ENCODE measurements around the gene UBASH3A.

Gene UBASH3A

DNA sequence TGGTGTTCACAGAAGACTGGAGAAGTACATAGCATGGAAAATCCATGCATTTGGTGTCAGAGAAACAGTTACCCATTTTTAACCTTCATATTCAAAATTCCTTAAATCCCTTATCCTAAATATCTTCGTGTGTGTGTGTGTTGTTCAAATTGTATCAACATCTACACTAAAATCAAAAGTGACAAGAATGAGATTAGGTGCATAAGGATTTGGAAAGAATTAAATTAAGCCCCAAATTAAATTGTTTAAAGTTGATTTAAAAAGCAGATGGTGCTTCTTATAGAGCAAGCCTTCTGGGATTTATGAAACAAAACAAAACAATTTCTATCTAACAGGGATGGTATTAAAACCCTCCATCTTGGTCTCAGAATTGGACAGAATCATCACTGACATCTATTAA lies 87.6 kb downstream of the UBASH3A start:
- CTCF ChIA-PET = interaction anchor here (2.4 kb wide), 1 partner anchor 23 kb away, joined by 12 read pairs; no protein-coding TSS in a partner anchor
- no peak for DNase-seq
- H3K27me3 ChIP-seq (replicated peaks in 2 of 5; ENCODE audit: control insufficient read depth in 4 of 5, insufficient read depth in 5 of 5, low read length in 4 of 5) = no peaks in the 10 kb centered on the region
- no peak overlapping the region for H3K27ac ChIP-seq (ENCODE audit: insufficient read depth in 1 of 2, low read depth in 1 of 2, low read length in 2 of 2, poor library complexity in 1 of 2, severe bottlenecking in 2 of 2)
- H3K4me3 ChIP-seq (ENCODE audit: control insufficient read depth in 1 of 7, extremely low read depth in 1 of 7, insufficient read depth in 4 of 7, low read depth in 2 of 7, low read length in 6 of 7) = no peak overlapping the region
- H3K9me3 ChIP-seq (ENCODE audit: control extremely low read depth in 1 of 5, control insufficient read depth in 4 of 5, insufficient read depth in 2 of 5, low read depth in 1 of 5, low read length in 4 of 5) = no peaks in the 10 kb centered on the region
- H3K4me1 ChIP-seq (ENCODE audit: control extremely low read depth in 1 of 4, control insufficient read depth in 4 of 4, insufficient read depth in 4 of 4, low read length in 3 of 4) = peaks cover 16 to 68% (median 39%) of the 10 kb centered on the region in 4 experiments
- no peaks in the 10 kb centered on the region for H3K36me3 ChIP-seq (ENCODE audit: control insufficient read depth in 4 of 4, insufficient read depth in 4 of 4, low read length in 3 of 4)
- POLR2A ChIA-PET = no interaction called here
- no CpG with 5 or more reads among the region's 1 CpG for WGBS (ENCODE audit: insufficient coverage)

DNA sequence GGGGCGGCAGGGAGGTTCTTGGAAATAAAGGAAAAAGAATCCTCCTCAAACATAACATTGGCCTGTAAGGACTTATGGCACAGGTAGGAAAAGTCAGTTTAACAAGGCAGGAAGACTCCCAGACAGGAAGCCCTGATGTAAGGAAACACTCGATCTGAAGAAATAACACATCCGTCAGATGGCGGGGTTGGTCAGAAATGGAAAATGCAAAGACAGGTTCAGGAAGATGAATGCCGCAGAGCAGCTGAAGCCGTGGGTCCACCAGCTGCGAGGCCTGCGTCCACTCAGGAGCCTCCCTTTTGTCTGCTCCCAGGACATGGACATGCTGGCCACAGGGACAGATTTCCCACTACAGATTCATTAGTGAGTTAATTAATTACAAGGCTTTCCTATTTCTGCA lies 88.5 kb downstream of the UBASH3A start:
- CTCF ChIA-PET = interaction anchor here (1.3 to 2.2 kb wide), 4 partner anchors 18 to 45 kb away, joined by 5 to 12 read pairs (median 7); no protein-coding TSS in a partner anchor
- H3K4me3 ChIP-seq (ENCODE audit: control insufficient read depth in 1 of 7, extremely low read depth in 1 of 7, insufficient read depth in 4 of 7, low read depth in 2 of 7, low read length in 6 of 7) = peak overlapping the region in 1 of 7 experiments; percentile 40
- no peaks in the 10 kb centered on the region for H3K27me3 ChIP-seq (replicated peaks in 2 of 5; ENCODE audit: control insufficient read depth in 4 of 5, insufficient read depth in 5 of 5, low read length in 4 of 5)
- peak overlapping the region in 1 of 2 experiments; percentile 55 for H3K27ac ChIP-seq (ENCODE audit: insufficient read depth in 1 of 2, low read depth in 1 of 2, low read length in 2 of 2, poor library complexity in 1 of 2, severe bottlenecking in 2 of 2)
- H3K9me3 ChIP-seq (ENCODE audit: control extremely low read depth in 1 of 5, control insufficient read depth in 4 of 5, insufficient read depth in 2 of 5, low read depth in 1 of 5, low read length in 4 of 5) = no peaks in the 10 kb centered on the region
- POLR2A ChIA-PET = no interaction called here
- peak in 2 of 3 donors; percentile 40 to 54 for DNase-seq
- H3K4me1 ChIP-seq (ENCODE audit: control extremely low read depth in 1 of 4, control insufficient read depth in 4 of 4, insufficient read depth in 4 of 4, low read length in 3 of 4) = peaks cover 16 to 68% (median 37%) of the 10 kb centered on the region in 4 experiments
- H3K36me3 ChIP-seq (ENCODE audit: control insufficient read depth in 4 of 4, insufficient read depth in 4 of 4, low read length in 3 of 4) = no peaks in the 10 kb centered on the region
- WGBS (ENCODE audit: insufficient coverage) = 0% methylated on average over 5 of the region's 8 CpGs

GRCh38 chr21:42493109-42494060 lies 89.7 kb downstream of the UBASH3A start:
- WGBS (ENCODE audit: insufficient coverage) = 92% methylated on average over 12 of the region's 13 CpGs
- Histone ChIP-seq H3K4me3 (ENCODE audit: control insufficient read depth in 1 of 7, extremely low read depth in 1 of 7, insufficient read depth in 4 of 7, low read depth in 2 of 7, low read length in 6 of 7) (no peak overlapping the region), H3K4me1 (ENCODE audit: control extremely low read depth in 1 of 4, control insufficient read depth in 4 of 4, insufficient read depth in 4 of 4, low read length in 3 of 4) (peaks cover 16 to 63% (median 37%) of the 10 kb centered on the region in 4 experiments), H3K27me3 (replicated peaks in 2 of 5; ENCODE audit: control insufficient read depth in 4 of 5, insufficient read depth in 5 of 5, low read length in 4 of 5) (no peaks in the 10 kb centered on the region), H3K36me3 (ENCODE audit: control insufficient read depth in 4 of 4, insufficient read depth in 4 of 4, low read length in 3 of 4) (no peaks in the 10 kb centered on the region), H3K9me3 (ENCODE audit: control extremely low read depth in 1 of 5, control insufficient read depth in 4 of 5, insufficient read depth in 2 of 5, low read depth in 1 of 5, low read length in 4 of 5) (no peaks in the 10 kb centered on the region), H3K27ac (ENCODE audit: insufficient read depth in 1 of 2, low read depth in 1 of 2, low read length in 2 of 2, poor library complexity in 1 of 2, severe bottlenecking in 2 of 2) (no peak overlapping the region)
- CTCF ChIA-PET = interaction anchor here (0.9 to 2.2 kb wide), 6 partner anchors 17 to 43 kb away, joined by 3 to 12 read pairs (median 5); no protein-coding TSS in a partner anchor
- POLR2A ChIA-PET = no interaction called here
- DNase-seq = no peak

- Histone ChIP-seq H3K4me1 (ENCODE audit: control extremely low read depth in 1 of 4, control insufficient read depth in 4 of 4, insufficient read depth in 4 of 4, low read length in 3 of 4) (peaks cover 16 to 59% (median 44%) of the 10 kb centered on the region in 4 experiments), H3K36me3 (ENCODE audit: control insufficient read depth in 4 of 4, insufficient read depth in 4 of 4, low read length in 3 of 4) (no peaks in the 10 kb centered on the region), H3K9me3 (ENCODE audit: control extremely low read depth in 1 of 5, control insufficient read depth in 4 of 5, insufficient read depth in 2 of 5, low read depth in 1 of 5, low read length in 4 of 5) (no peaks in the 10 kb centered on the region), H3K27me3 (replicated peaks in 2 of 5; ENCODE audit: control insufficient read depth in 4 of 5, insufficient read depth in 5 of 5, low read length in 4 of 5) (no peaks in the 10 kb centered on the region), H3K27ac (ENCODE audit: insufficient read depth in 1 of 2, low read depth in 1 of 2, low read length in 2 of 2, poor library complexity in 1 of 2, severe bottlenecking in 2 of 2) (no peak overlapping the region), H3K4me3 (ENCODE audit: control insufficient read depth in 1 of 7, extremely low read depth in 1 of 7, insufficient read depth in 4 of 7, low read depth in 2 of 7, low read length in 6 of 7) (peak overlapping the region in 1 of 7 experiments; percentile 85)
- ChIA-PET POLR2A (no interaction called here), CTCF (interaction anchor here (1.0 to 1.5 kb wide), 3 partner anchors 8 to 28 kb away, joined by 3 to 5 read pairs (median 5); no protein-coding TSS in a partner anchor)
- no peak for DNase-seq
- 96% methylated on average over 5 of the region's 5 CpGs for WGBS (ENCODE audit: insufficient coverage)
Measured at GRCh38 chr21:42495027-42495426, 91.3 kb downstream of the UBASH3A start.

DNA sequence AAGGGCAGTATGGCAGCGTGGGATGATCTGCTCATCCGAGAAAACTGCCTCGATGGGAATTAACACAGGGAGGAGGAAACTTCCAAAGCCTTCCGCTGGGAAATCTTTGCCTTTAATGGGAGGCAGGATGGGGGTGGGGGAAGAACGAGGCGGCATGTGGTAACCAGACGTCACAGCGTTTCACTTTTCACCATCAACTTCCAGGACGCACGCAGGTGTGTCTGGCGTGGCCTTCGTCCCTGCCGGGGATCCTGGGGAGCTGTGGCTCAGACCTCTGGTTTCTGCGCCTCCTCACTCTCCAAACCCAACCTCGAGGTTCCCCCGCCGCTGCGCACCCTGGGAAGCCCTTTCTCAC lies 92.0 kb downstream of the UBASH3A start:
- H3K27me3 ChIP-seq (replicated peaks in 2 of 5; ENCODE audit: control insufficient read depth in 4 of 5, insufficient read depth in 5 of 5, low read length in 4 of 5) = no peaks in the 10 kb centered on the region
- POLR2A ChIA-PET = interaction anchor here (0.8 kb wide), 1 partner anchor 18 kb away, joined by 3 read pairs; the partner anchor contains the start of gene SLC37A1
- peak overlapping the region in 1 of 2 experiments; percentile 41 for H3K27ac ChIP-seq (ENCODE audit: insufficient read depth in 1 of 2, low read depth in 1 of 2, low read length in 2 of 2, poor library complexity in 1 of 2, severe bottlenecking in 2 of 2)
- H3K36me3 ChIP-seq (ENCODE audit: control insufficient read depth in 4 of 4, insufficient read depth in 4 of 4, low read length in 3 of 4) = no peaks in the 10 kb centered on the region
- peaks cover 16 to 52% (median 39%) of the 10 kb centered on the region in 4 experiments for H3K4me1 ChIP-seq (ENCODE audit: control extremely low read depth in 1 of 4, control insufficient read depth in 4 of 4, insufficient read depth in 4 of 4, low read length in 3 of 4)
- DNase-seq = no peak
- no peaks in the 10 kb centered on the region for H3K9me3 ChIP-seq (ENCODE audit: control extremely low read depth in 1 of 5, control insufficient read depth in 4 of 5, insufficient read depth in 2 of 5, low read depth in 1 of 5, low read length in 4 of 5)
- H3K4me3 ChIP-seq (ENCODE audit: control insufficient read depth in 1 of 7, extremely low read depth in 1 of 7, insufficient read depth in 4 of 7, low read depth in 2 of 7, low read length in 6 of 7) = peak overlapping the region; percentile 4 to 85 (median 69)
- CTCF ChIA-PET = interaction anchor here (0.9 to 1.5 kb wide), 5 partner anchors 8 to 29 kb away, joined by 3 to 5 read pairs (median 4); no protein-coding TSS in a partner anchor
- 3% methylated on average over 17 of the region's 18 CpGs for WGBS (ENCODE audit: insufficient coverage)

DNA sequence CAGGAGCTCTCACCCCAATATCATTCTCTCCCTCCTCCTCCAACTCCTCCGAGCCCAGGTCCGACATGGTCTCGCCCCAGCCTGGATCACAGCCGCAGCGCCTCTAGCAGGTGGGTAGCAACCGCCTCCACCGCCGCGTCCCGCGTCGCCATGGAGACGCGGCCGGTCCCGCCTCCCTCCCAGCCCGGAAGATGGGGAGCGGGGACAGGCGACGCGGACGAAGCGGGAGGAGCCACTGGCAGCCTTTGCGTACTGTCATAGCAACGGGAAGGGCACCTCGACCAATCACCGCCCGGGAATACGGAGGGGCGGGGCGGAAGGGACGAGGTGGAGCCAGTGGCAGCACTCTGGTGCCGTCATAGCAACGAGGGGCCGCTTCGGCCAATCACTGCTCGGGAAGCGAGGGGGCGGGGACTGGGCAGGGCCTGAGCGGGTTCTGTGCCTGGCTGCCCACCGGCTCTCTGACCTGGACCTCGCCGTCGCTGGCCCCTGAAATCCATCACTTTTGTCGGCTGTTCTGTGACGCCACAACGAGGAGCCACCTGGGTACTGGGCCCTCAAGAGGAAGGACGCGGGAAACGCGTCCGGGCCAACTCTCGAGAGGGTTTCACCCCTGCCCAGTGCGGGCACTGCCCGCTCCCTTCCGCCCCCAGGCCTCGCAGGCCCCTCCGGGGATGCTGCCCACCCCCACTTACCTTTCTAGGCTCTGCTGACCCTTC lies 92.6 kb downstream of the UBASH3A start, which contains the start of gene RSPH1:
RSPH1 (minus strand) TSS at position 105 of the 719 bp plus-strand sequence; CDS start at position 67, 38 bp downstream.
- H3K9me3 ChIP-seq (ENCODE audit: control extremely low read depth in 1 of 5, control insufficient read depth in 4 of 5, insufficient read depth in 2 of 5, low read depth in 1 of 5, low read length in 4 of 5) = no peaks in the 10 kb centered on the region
- 0% methylated on average over 57 of the region's 58 CpGs for WGBS (ENCODE audit: insufficient coverage)
- no peaks in the 10 kb centered on the region for H3K27me3 ChIP-seq (replicated peaks in 2 of 5; ENCODE audit: control insufficient read depth in 4 of 5, insufficient read depth in 5 of 5, low read length in 4 of 5)
- H3K27ac ChIP-seq (ENCODE audit: insufficient read depth in 1 of 2, low read depth in 1 of 2, low read length in 2 of 2, poor library complexity in 1 of 2, severe bottlenecking in 2 of 2) = peak within 1 kb of the TSS; percentile 91 to 92
- peak; percentile 98 to 99 (median 99) for DNase-seq
- no peaks in the 10 kb centered on the region for H3K36me3 ChIP-seq (ENCODE audit: control insufficient read depth in 4 of 4, insufficient read depth in 4 of 4, low read length in 3 of 4)
- ChIA-PET POLR2A (interaction anchor here (0.8 kb wide), 1 partner anchor 18 kb away, joined by 3 read pairs; the partner anchor contains the start of gene SLC37A1), CTCF (interaction anchor here (0.9 to 1.5 kb wide), 6 partner anchors 9 to 28 kb away, joined by 3 to 6 read pairs (median 4); no protein-coding TSS in a partner anchor)
- peak within 1 kb of the TSS; percentile 46 to 85 (median 69) for H3K4me3 ChIP-seq (ENCODE audit: control insufficient read depth in 1 of 7, extremely low read depth in 1 of 7, insufficient read depth in 4 of 7, low read depth in 2 of 7, low read length in 6 of 7)
- H3K4me1 ChIP-seq (ENCODE audit: control extremely low read depth in 1 of 4, control insufficient read depth in 4 of 4, insufficient read depth in 4 of 4, low read length in 3 of 4) = peaks cover 16 to 47% (median 36%) of the 10 kb centered on the region in 4 experiments

Data from common myeloid progenitor, CD34-positive (primary cell).